Neural cell (in vitro differentiated cells): ENCODE measurements around the gene PRCC. TPM values are rescaled to one million over a fixed set of nuclear protein-coding genes. Genes with fewer than 3 reads are reported as not detected.
A peak's percentile ranks its signal among the peaks of the same experiment; 100 is the strongest.

Source experiments
- H2AFZ ChIP-seq: fragments of 200-600, 300-800 bp; sonication (generic), shearing (Covaris generic); 2 replicates; pipeline ENCODE4 v1.6.0; 2014; ENCODE audit warnings: low read depth, mild to moderate bottlenecking, antibody characterized with exemption, low read length, moderate library complexity
- H3F3A ChIP-seq: fragments of 200-600 bp; shearing (Covaris generic); 2 replicates; pipeline ENCODE4 v1.6.1; 2016; ENCODE audit warnings: mild to moderate bottlenecking, moderate library complexity, mixed read lengths, antibody characterized with exemption, low read length; ENCODE audit not compliant: insufficient read depth, poor library complexity, severe bottlenecking
- H3K27ac ChIP-seq: fragments of 200-600, 300-800 bp; sonication (generic), shearing (Covaris generic); 2 replicates; pipeline ENCODE4 v1.5.1; 2014; ENCODE audit warnings: mild to moderate bottlenecking, low read length, moderate library complexity
- H3K27me3 ChIP-seq: fragments of 300-800, 200-600 bp; sonication (generic), shearing (Covaris generic); 2 replicates; pipeline ENCODE4 v1.6.0; 2014; ENCODE audit warnings: mild to moderate bottlenecking, low read depth, low read length, moderate library complexity; ENCODE audit not compliant: insufficient read depth
- H3K36me3 ChIP-seq: fragments of 300-800, 200-600 bp; sonication (generic), shearing (Covaris generic); 2 replicates; pipeline ENCODE4 v1.5.1; 2014; ENCODE audit warnings: mild to moderate bottlenecking, antibody characterized with exemption, low read length, moderate library complexity; ENCODE audit not compliant: insufficient read depth
- H3K4me2 ChIP-seq: fragments of 300-800, 200-600 bp; sonication (generic), shearing (Covaris generic); 2 replicates; pipeline ENCODE4 v1.6.0; 2014; ENCODE audit warnings: mild to moderate bottlenecking, low read length
- H3K4me3 ChIP-seq: fragments of 300-800, 200-600 bp; sonication (generic), shearing (Covaris generic); 2 replicates; pipeline ENCODE4 v1.5.1; 2014; ENCODE audit warnings: mild to moderate bottlenecking, low read length, moderate library complexity
- H3K79me2 ChIP-seq: fragments of 200-600 bp; shearing (Covaris generic); replicated peaks from 2 replicates; pipeline ENCODE4 v1.6.0; 2014; ENCODE audit warnings: mild to moderate bottlenecking, low read length, moderate library complexity; ENCODE audit not compliant: insufficient read depth
- H3K9ac ChIP-seq: fragments of 300-800, 200-600 bp; sonication (generic), shearing (Covaris generic); 2 replicates; pipeline ENCODE4 v1.6.1; 2016; ENCODE audit warnings: mild to moderate bottlenecking, low read length, mixed read lengths
- H3K9me2 ChIP-seq: fragments of 200-600 bp; shearing (Covaris generic); 2 replicates; pipeline ENCODE4 v1.6.1; 2016; ENCODE audit warnings: mild to moderate bottlenecking, low read length, mixed read lengths; ENCODE audit not compliant: insufficient read depth
- H3K9me3 ChIP-seq: fragments of 200-600, 300-800 bp; sonication (generic), shearing (Covaris generic); 2 replicates; pipeline ENCODE4 v1.6.1; 2016; ENCODE audit warnings: mild to moderate bottlenecking, mixed run types, low read length, moderate library complexity, mixed read lengths
- H4K20me1 ChIP-seq: fragments of 200-600 bp; shearing (Covaris generic); 2 replicates; pipeline ENCODE4 v1.6.1; 2016; ENCODE audit warnings: mild to moderate bottlenecking, mixed run types; ENCODE audit not compliant: insufficient read depth
- EP300 ChIP-seq: fragments of 450-650 bp; conservative IDR thresholded peaks from 2 replicates; pipeline ENCODE4 v1.6.1; 2014; ENCODE audit warnings: antibody characterized with exemption, mild to moderate bottlenecking, moderate library complexity; ENCODE audit not compliant: poor library complexity, severe bottlenecking
- EZH2 ChIP-seq: fragments of 200-600, 300-800 bp; shearing (Covaris generic), sonication (generic); IDR thresholded peaks from 2 replicates; pipeline ENCODE4 v1.6.1; 2014; ENCODE audit warnings: antibody characterized with exemption, low read length, borderline replicate concordance, mild to moderate bottlenecking; ENCODE audit not compliant: insufficient read depth, poor library complexity, severe bottlenecking
- MXI1 ChIP-seq: fragments of 450-650 bp; conservative IDR thresholded peaks from 2 replicates; pipeline ENCODE4 v1.6.1; 2014; ENCODE audit warnings: antibody characterized with exemption, mild to moderate bottlenecking; ENCODE audit not compliant: poor library complexity, severe bottlenecking
- POLR2AphosphoS5 ChIP-seq: IDR thresholded peaks from 2 replicates; pipeline ENCODE4 v1.6.1; 2012
- RAD21 ChIP-seq: fragments of 450-650 bp; conservative IDR thresholded peaks from 2 replicates; pipeline ENCODE4 v1.6.1; 2014; ENCODE audit warnings: antibody characterized with exemption, mild to moderate bottlenecking, moderate library complexity
- SMC3 ChIP-seq: fragments of 450-650 bp; conservative IDR thresholded peaks from 2 replicates; pipeline ENCODE4 v1.6.1; 2014; ENCODE audit warnings: antibody characterized with exemption, mild to moderate bottlenecking, moderate library complexity; ENCODE audit not compliant: poor library complexity
- TAF1 ChIP-seq: IDR thresholded peaks from 2 replicates; pipeline ENCODE4 v1.6.1; 2012; ENCODE audit warnings: low read depth
- polyA plus RNA-seq: library from polyadenylated mRNA; depleted of rRNA; stranded (reverse); fragments of >200 nt; gene quantifications from 2 replicates; pipeline ENCODE4 v1.2.3, GENCODE V29; 2014
- TF ChIP-seq, protein P1 (sequence below): fragments of 450-650 bp; IDR thresholded peaks from 2 replicates; pipeline ENCODE4 v1.5.1; 2014; ENCODE audit warnings: antibody characterized with exemption, mild to moderate bottlenecking, moderate library complexity; ENCODE audit not compliant: poor library complexity, severe bottlenecking
- TF ChIP-seq, protein P2 (sequence below): IDR thresholded peaks from 2 replicates; pipeline ENCODE4 v1.6.1; 2012; ENCODE audit warnings: borderline replicate concordance

Gene PRCC
- polyA plus RNA-seq, 1 donor from 2014 or later, result 17.5 TPM

DNA sequence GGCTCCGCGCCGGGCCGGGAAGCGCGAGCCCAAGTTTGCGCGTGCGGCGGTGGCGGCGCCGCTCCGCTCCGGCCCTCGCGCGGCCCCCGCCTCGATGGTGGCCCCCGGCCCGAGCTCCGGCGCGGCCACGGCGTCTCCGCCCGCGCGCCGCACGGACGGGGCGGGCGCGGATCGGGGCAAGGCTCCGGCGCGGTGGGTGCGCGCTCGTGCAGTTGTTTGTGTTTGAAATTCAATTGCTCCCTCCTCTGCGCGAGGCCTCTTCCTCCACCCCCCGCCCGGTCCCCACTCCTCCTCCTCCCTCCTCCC lies 15.9 kb upstream of the PRCC start, which contains the start of gene HDGF:
TSS of gene HDGF (minus strand) at position 225 of the 306 bp plus-strand sequence. CDS start 246 bp downstream, outside the sequence.
- Histone ChIP-seq H3K36me3 (no peaks in the 10 kb centered on the region), H3K9ac (peak within 1 kb of the TSS; percentile 94)

DNA sequence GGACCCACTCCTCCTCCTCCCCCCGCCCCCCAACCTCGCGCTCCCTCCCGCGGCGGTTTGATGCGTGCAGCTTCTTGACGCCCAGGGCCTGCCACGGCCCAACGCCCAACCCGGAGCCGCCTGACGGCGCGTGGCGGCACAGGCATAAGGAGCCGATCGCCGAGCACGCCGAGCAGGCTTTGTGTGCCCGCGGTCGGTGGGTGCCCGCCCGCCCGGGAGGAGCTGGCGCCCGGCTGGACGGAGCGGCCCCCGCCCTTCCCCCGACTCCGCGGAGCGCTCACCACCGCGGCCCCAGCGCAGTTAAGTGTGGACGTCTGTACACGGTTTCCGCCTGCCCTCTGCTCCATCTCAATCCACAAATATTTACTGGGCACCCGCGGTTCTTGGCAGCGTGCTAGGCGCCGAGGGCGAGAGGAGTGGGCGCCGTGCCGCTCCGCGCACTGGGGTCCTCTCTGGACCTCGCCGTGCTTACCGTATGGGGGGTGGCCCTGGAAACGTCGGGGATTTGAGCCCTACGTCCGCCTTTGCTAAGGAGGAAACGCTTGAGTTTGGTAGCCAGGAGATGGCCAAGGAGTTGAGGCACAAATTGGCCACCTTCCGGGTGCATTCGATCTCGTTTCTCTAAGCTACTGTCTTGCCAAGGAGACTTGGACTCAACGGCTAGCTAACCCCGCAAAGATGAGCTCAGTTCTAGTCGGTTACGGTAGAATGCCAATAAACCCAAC lies 15.4 kb upstream of the PRCC start:
- Histone ChIP-seq H3K4me2 (peak overlapping the region; percentile 35), H3K79me2 (peaks cover 57% of the 10 kb centered on the region), H3K27me3 (no peaks in the 10 kb centered on the region), H4K20me1 (no peaks in the 10 kb centered on the region), H3K9me3 (no peaks in the 10 kb centered on the region), H3K9ac (peak overlapping the region; percentile 94), H3F3A (no peaks in the 10 kb centered on the region), H3K9me2 (no peaks in the 10 kb centered on the region), H3K27ac (peak overlapping the region; percentile 88), H3K36me3 (no peaks in the 10 kb centered on the region), H3K4me3 (peak overlapping the region; percentile 89), H2AFZ (peak overlapping the region; percentile 31)
- TF ChIP-seq TAF1 (peak; percentile 61), EZH2 (no peak), SMC3 (no peak), MXI1 (peak; percentile 91), EP300 (peak; percentile 59), RAD21 (peak; percentile 28), POLR2AphosphoS5 (peak; percentile 90)
- TF ChIP-seq, protein P1, sequence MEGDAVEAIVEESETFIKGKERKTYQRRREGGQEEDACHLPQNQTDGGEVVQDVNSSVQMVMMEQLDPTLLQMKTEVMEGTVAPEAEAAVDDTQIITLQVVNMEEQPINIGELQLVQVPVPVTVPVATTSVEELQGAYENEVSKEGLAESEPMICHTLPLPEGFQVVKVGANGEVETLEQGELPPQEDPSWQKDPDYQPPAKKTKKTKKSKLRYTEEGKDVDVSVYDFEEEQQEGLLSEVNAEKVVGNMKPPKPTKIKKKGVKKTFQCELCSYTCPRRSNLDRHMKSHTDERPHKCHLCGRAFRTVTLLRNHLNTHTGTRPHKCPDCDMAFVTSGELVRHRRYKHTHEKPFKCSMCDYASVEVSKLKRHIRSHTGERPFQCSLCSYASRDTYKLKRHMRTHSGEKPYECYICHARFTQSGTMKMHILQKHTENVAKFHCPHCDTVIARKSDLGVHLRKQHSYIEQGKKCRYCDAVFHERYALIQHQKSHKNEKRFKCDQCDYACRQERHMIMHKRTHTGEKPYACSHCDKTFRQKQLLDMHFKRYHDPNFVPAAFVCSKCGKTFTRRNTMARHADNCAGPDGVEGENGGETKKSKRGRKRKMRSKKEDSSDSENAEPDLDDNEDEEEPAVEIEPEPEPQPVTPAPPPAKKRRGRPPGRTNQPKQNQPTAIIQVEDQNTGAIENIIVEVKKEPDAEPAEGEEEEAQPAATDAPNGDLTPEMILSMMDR, result no peak
- TF ChIP-seq, protein P2, sequence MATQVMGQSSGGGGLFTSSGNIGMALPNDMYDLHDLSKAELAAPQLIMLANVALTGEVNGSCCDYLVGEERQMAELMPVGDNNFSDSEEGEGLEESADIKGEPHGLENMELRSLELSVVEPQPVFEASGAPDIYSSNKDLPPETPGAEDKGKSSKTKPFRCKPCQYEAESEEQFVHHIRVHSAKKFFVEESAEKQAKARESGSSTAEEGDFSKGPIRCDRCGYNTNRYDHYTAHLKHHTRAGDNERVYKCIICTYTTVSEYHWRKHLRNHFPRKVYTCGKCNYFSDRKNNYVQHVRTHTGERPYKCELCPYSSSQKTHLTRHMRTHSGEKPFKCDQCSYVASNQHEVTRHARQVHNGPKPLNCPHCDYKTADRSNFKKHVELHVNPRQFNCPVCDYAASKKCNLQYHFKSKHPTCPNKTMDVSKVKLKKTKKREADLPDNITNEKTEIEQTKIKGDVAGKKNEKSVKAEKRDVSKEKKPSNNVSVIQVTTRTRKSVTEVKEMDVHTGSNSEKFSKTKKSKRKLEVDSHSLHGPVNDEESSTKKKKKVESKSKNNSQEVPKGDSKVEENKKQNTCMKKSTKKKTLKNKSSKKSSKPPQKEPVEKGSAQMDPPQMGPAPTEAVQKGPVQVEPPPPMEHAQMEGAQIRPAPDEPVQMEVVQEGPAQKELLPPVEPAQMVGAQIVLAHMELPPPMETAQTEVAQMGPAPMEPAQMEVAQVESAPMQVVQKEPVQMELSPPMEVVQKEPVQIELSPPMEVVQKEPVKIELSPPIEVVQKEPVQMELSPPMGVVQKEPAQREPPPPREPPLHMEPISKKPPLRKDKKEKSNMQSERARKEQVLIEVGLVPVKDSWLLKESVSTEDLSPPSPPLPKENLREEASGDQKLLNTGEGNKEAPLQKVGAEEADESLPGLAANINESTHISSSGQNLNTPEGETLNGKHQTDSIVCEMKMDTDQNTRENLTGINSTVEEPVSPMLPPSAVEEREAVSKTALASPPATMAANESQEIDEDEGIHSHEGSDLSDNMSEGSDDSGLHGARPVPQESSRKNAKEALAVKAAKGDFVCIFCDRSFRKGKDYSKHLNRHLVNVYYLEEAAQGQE, result peak; percentile 89

More for the DNA sequence above, 15.9 kb upstream of the PRCC start, which contains the start of gene HDGF:
- Histone ChIP-seq H3K79me2 (peaks cover 62% of the 10 kb centered on the region), H3K27me3 (no peaks in the 10 kb centered on the region), H3K9me3 (no peaks in the 10 kb centered on the region), H3K4me3 (peak within 1 kb of the TSS; percentile 89), H3K27ac (peak within 1 kb of the TSS; percentile 88), H3F3A (no peaks in the 10 kb centered on the region), H4K20me1 (no peaks in the 10 kb centered on the region), H3K4me2 (peak within 1 kb of the TSS; percentile 63), H3K9me2 (no peaks in the 10 kb centered on the region), H2AFZ (peak within 1 kb of the TSS; percentile 56)
- TF ChIP-seq SMC3, result no peak
